ENCODE measurements around the gene SLMAP. TPM values are rescaled to one million over a fixed set of nuclear protein-coding genes. Genes with fewer than 3 reads are reported as not detected.
A peak's percentile ranks its signal among the peaks of the same experiment; 100 is the strongest.

SLMAP gene
- total and polyA plus RNA-seq, 2 experiments from 2014 or later, result 32.1 to 73.0 TPM

GRCh38 chr3:57822686-57823085, 66.6 kb downstream of the SLMAP start:
- Histone ChIP-seq H3K4me2 (no peak overlapping the region), H3K4me3 (no peak overlapping the region), H3K27me3 (ENCODE audit: insufficient read depth) (no peaks in the 10 kb centered on the region), H3K79me2 (replicated peaks; ENCODE audit: insufficient read depth) (peaks cover 87% of the 10 kb centered on the region), H3K27ac (ENCODE audit: low read depth) (0 out of 2 replicates have a peak overlapping the region, but pooled peaks have one; percentile 4), H2AFZ (no peak overlapping the region), H3K36me3 (ENCODE audit: insufficient read depth) (no peaks in the 10 kb centered on the region), H4K20me1 (replicated peaks; ENCODE audit: insufficient read depth) (peaks cover 19% of the 10 kb centered on the region), H3K9me2 (ENCODE audit: insufficient read depth) (no peaks in the 10 kb centered on the region), H3F3A (replicated peaks; ENCODE audit: low read depth) (no peaks in the 10 kb centered on the region), H3K4me1 (ENCODE audit: insufficient read depth) (peaks cover 71% of the 10 kb centered on the region)
- TF ChIP-seq ZNF331 (CRISPR knock-in tag; IDR thresholded peaks at IDR 0.05; ENCODE audit: low read depth) (no peak), ETS1 (IDR thresholded peaks at IDR 0.05) (no peak), REST (IDR thresholded peaks at IDR 0.05; ENCODE audit: unreplicated experiment) (no peak), POLR2AphosphoS5 (IDR thresholded peaks at IDR 0.05; ENCODE audit: low read depth) (no peak), CTCF (conservative IDR thresholded peaks at IDR 0.05; ENCODE audit: low read depth in 2 of 2) (no peak), CREB1 (CRISPR knock-in tag; IDR thresholded peaks at IDR 0.05; ENCODE audit: low read depth) (no peak), ZNF462 (CRISPR knock-in tag; IDR thresholded peaks at IDR 0.05) (no peak), EZH2phosphoT487 (IDR thresholded peaks at IDR 0.05; ENCODE audit: unreplicated experiment) (no peak), ZNF114 (CRISPR knock-in tag; IDR thresholded peaks at IDR 0.05) (no peak), EZH2 (IDR thresholded peaks at IDR 0.05; ENCODE audit: low read depth, unreplicated experiment) (no peak), STAT1 (IDR thresholded peaks at IDR 0.05; ENCODE audit: unreplicated experiment) (no peak), JUNB (IDR thresholded peaks at IDR 0.05; ENCODE audit: unreplicated experiment) (no peak), NANOG (IDR thresholded peaks at IDR 0.05; ENCODE audit: borderline replicate concordance) (no peak)
- ATAC-seq (no peak), DNase-seq (ENCODE audit: low spot score) (no peak)
- no peaks in the 10 kb centered on the region for H3K27me3 Mint-ChIP-seq (ENCODE audit: insufficient read depth, low read depth, poor library complexity)
- peaks cover 57% of the 10 kb centered on the region for H3K4me1 Mint-ChIP-seq
- H3K36me3 Mint-ChIP-seq (ENCODE audit: low read depth), result peaks cover 3% of the 10 kb centered on the region; the same call in 1 of the 3 replicates
- no peak overlapping the region for H3K4me3 Mint-ChIP-seq
- no peaks in the 10 kb centered on the region for H3K9me3 Mint-ChIP-seq
- no peak overlapping the region for H3K27ac Mint-ChIP-seq
